ENCODE data around the gene DENND6A. TPM values are rescaled to one million over a fixed set of nuclear protein-coding genes. Genes with fewer than 3 reads are reported as not detected.

Gene DENND6A
- total RNA-seq, 2 experiments from 2014 or later: 25.5 to 34.6 TPM

DNA sequence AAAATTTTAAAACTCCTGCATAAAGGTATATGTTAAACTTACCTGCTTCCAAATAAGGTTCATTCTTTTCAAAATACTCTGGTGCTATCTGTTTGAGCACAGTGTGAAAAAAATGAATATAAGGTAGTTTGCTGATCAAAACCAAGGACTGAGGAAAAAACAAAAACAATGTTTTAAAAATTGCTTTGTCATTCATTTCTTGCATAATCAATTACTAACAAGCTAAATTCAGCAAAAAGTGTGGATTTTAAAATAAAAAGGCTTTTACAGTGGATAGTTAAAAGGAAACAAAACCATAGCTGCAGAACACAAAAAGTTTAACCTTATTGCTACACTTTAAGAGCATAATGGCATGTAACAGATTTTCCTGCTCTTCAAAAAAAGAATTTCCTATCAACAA is 31.5 kb downstream of the DENND6A start:
- peaks cover 67% of the 10 kb centered on the region for H3K36me3 ChIP-seq (ENCODE audit: insufficient read depth, low read length)
- H3K9me2 ChIP-seq (ENCODE audit: insufficient read depth, low read length): no peaks in the 10 kb centered on the region
- TF ChIP-seq EZH2phosphoT487 (IDR thresholded peaks at IDR 0.05; ENCODE audit: borderline replicate concordance, low read depth, low read length): no peak
- BruUV-seq (replicated peaks): no TSS peak
- ChIA-PET POLR2A (interaction anchor here (0.6 to 2.0 kb wide), 7 partner anchors 9 to 232 kb away, joined by 3 to 15 read pairs (median 3); no protein-coding TSS in a partner anchor), CTCF (ENCODE audit: unreplicated experiment) (no interaction called here)
- no peak overlapping the region for H2AFZ ChIP-seq (ENCODE audit: low read length)
- H3K9me3 ChIP-seq (ENCODE audit: low read length): no peaks in the 10 kb centered on the region
- no peak overlapping the region for H3K4me3 ChIP-seq (ENCODE audit: low read depth, low read length, poor library complexity, severe bottlenecking)
- H3K27ac ChIP-seq (ENCODE audit: low read depth, low read length, poor library complexity, severe bottlenecking): no peak overlapping the region
- no peaks in the 10 kb centered on the region for H3K79me2 ChIP-seq (ENCODE audit: insufficient read depth, low read depth, low read length)
- DNase-seq (ENCODE audit: low spot score): no peak
- no peaks in the 10 kb centered on the region for H3K4me1 ChIP-seq (ENCODE audit: insufficient read depth, low read length, poor library complexity, severe bottlenecking)
- intact Hi-C loops (cut with micrococcal nuclease; ENCODE audit: unreplicated experiment): no loop called here
- H4K20me1 ChIP-seq (ENCODE audit: insufficient read depth, low read length): no peaks in the 10 kb centered on the region
- no peak overlapping the region for H3K4me2 ChIP-seq (ENCODE audit: low read length)

DNA sequence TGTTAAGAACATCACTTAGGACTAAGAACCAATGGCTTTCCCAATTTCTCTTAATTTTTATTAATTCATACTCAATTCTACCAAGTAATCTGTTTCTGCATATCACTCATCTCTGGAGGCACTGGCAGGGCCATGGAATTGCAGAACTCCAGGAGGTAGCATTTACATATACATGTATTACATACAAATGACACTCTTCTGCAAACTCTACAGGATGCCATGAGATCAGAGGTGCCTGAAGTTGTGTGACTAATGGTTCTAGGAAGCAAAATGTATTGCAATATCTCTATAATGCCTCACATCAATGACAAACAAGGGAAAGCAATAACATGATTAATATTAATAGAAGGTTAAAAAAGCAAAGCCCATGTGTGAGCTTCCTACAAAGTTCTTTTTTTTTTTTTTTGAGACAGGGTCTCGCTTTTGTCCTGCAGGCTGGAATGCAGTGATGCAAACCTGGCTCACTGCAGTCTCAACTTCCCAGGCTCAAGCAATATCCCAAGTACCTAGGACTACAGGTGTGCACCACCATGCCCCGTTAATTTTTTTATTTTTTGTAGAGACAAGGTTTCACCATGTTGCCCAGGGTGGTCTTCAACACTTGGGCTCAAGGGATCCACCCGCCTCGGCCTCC is 33.0 kb downstream of the DENND6A start:
- Histone ChIP-seq H3K4me1 (ENCODE audit: insufficient read depth, low read length, poor library complexity, severe bottlenecking) (no peaks in the 10 kb centered on the region), H3K36me3 (ENCODE audit: insufficient read depth, low read length) (peaks cover 64% of the 10 kb centered on the region), H3K79me2 (ENCODE audit: insufficient read depth, low read depth, low read length) (no peaks in the 10 kb centered on the region), H2AFZ (ENCODE audit: low read length) (no peak overlapping the region), H3K4me3 (ENCODE audit: low read depth, low read length, poor library complexity, severe bottlenecking) (no peak overlapping the region), H3K9me3 (ENCODE audit: low read length) (no peaks in the 10 kb centered on the region), H4K20me1 (ENCODE audit: insufficient read depth, low read length) (no peaks in the 10 kb centered on the region), H3K9me2 (ENCODE audit: insufficient read depth, low read length) (no peaks in the 10 kb centered on the region), H3K4me2 (ENCODE audit: low read length) (no peak overlapping the region), H3K27ac (ENCODE audit: low read depth, low read length, poor library complexity, severe bottlenecking) (no peak overlapping the region)
- BruUV-seq (replicated peaks): no TSS peak
- intact Hi-C loops (cut with micrococcal nuclease; ENCODE audit: unreplicated experiment): no loop called here
- CTCF ChIA-PET (ENCODE audit: unreplicated experiment): no interaction called here
- POLR2A ChIA-PET: interaction anchor here (0.7 kb wide), 1 partner anchor 33 kb away, joined by 3 read pairs; the partner anchor contains the start of gene DENND6A
- no peak for TF ChIP-seq EZH2phosphoT487 (IDR thresholded peaks at IDR 0.05; ENCODE audit: borderline replicate concordance, low read depth, low read length)
- TF ChIP-seq, protein P1, sequence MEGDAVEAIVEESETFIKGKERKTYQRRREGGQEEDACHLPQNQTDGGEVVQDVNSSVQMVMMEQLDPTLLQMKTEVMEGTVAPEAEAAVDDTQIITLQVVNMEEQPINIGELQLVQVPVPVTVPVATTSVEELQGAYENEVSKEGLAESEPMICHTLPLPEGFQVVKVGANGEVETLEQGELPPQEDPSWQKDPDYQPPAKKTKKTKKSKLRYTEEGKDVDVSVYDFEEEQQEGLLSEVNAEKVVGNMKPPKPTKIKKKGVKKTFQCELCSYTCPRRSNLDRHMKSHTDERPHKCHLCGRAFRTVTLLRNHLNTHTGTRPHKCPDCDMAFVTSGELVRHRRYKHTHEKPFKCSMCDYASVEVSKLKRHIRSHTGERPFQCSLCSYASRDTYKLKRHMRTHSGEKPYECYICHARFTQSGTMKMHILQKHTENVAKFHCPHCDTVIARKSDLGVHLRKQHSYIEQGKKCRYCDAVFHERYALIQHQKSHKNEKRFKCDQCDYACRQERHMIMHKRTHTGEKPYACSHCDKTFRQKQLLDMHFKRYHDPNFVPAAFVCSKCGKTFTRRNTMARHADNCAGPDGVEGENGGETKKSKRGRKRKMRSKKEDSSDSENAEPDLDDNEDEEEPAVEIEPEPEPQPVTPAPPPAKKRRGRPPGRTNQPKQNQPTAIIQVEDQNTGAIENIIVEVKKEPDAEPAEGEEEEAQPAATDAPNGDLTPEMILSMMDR (conservative IDR thresholded peaks at IDR 0.05; ENCODE audit: low read length): no peak
- DNase-seq (ENCODE audit: low spot score): no peak

DNA sequence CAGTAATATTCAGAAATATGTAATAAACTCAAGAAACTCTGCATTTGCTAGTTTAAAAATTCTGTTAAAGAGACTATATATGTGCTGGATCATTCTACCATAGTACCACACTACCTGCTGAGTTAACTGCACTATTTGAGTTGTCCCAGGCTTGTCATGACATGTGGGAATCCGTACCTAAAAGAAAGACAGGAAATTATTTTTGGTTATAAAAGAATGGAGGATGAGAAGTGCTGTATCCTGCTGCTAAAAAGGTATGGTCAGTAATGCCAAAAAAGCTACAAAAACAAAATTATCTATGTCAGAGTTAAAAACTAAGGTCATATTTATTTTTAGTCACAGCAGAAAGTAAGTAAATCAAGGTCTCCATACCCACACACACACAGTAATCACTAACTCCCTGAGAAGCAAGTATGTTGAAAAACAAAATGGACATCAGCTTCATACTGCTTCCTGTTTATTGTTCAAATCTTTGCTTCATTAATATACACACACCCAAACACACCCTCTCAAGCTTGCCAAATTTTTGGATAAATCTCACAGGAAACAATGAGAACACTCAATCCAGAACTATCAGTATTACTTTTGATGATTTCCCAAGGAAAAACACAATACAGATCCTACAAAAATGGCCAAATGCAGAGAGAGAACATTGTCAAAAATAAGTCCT is 33.7 kb downstream of the DENND6A start:
- Histone ChIP-seq H2AFZ (ENCODE audit: low read length) (no peak overlapping the region), H3K9me3 (ENCODE audit: low read length) (no peaks in the 10 kb centered on the region), H3K79me2 (ENCODE audit: insufficient read depth, low read depth, low read length) (no peaks in the 10 kb centered on the region), H3K36me3 (ENCODE audit: insufficient read depth, low read length) (peaks cover 66% of the 10 kb centered on the region), H3K4me3 (ENCODE audit: low read depth, low read length, poor library complexity, severe bottlenecking) (no peak overlapping the region), H3K4me2 (ENCODE audit: low read length) (no peak overlapping the region), H4K20me1 (ENCODE audit: insufficient read depth, low read length) (no peaks in the 10 kb centered on the region), H3K27ac (ENCODE audit: low read depth, low read length, poor library complexity, severe bottlenecking) (no peak overlapping the region), H3K9me2 (ENCODE audit: insufficient read depth, low read length) (no peaks in the 10 kb centered on the region), H3K4me1 (ENCODE audit: insufficient read depth, low read length, poor library complexity, severe bottlenecking) (no peaks in the 10 kb centered on the region)
- no TSS peak for BruUV-seq (replicated peaks)
- intact Hi-C loops (cut with micrococcal nuclease; ENCODE audit: unreplicated experiment): no loop called here
- ChIA-PET CTCF (ENCODE audit: unreplicated experiment) (no interaction called here), POLR2A (no interaction called here)
- no peak for TF ChIP-seq EZH2phosphoT487 (IDR thresholded peaks at IDR 0.05; ENCODE audit: borderline replicate concordance, low read depth, low read length)
- TF ChIP-seq, protein P1 (conservative IDR thresholded peaks at IDR 0.05; ENCODE audit: low read length): no peak
- DNase-seq (ENCODE audit: low spot score): no peak

All from OCI-LY7 (cell line).